ENCODE measurements around the gene ZRANB3.

DNA sequence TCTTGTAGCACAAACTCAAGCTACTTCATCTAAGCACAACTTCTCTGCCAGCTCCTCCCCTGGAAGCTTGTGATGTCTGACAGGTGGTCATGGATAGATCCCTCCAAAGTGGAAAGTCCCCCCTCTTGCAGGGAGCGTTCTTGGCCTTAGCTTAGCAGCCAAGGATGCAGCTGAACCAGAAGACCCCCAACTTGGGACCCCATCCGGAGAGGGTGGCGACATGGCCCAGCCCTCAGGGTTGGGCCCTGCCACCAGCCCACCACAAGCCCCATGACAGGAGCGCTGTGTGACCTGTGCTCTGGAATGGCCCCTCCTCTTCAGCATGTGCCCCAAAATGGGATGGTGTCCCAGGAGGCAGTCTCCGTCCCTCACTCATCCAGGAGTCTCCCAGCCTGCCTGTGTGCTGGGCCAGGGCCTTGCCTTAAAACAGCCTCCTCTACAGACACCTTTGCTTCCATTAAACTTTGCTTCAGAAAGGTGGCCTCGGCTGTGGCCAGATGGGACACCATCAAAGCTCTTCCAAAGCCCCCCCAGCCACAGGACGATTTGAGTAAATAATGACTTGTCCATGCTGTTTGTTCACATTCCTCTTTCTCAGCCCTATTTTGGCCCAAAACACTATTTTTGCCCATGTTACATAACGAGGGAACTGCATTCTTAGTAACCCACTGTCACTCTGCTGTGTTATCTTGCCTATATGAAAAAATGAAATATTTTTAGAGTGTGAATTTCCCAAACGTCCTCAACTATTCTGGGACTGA is 356.8 kb downstream of the ZRANB3 start:
- no peak for TF ChIP-seq EZH2 (IDR thresholded peaks at IDR 0.05; ENCODE audit: low read length)
- TF ChIP-seq, protein P1, sequence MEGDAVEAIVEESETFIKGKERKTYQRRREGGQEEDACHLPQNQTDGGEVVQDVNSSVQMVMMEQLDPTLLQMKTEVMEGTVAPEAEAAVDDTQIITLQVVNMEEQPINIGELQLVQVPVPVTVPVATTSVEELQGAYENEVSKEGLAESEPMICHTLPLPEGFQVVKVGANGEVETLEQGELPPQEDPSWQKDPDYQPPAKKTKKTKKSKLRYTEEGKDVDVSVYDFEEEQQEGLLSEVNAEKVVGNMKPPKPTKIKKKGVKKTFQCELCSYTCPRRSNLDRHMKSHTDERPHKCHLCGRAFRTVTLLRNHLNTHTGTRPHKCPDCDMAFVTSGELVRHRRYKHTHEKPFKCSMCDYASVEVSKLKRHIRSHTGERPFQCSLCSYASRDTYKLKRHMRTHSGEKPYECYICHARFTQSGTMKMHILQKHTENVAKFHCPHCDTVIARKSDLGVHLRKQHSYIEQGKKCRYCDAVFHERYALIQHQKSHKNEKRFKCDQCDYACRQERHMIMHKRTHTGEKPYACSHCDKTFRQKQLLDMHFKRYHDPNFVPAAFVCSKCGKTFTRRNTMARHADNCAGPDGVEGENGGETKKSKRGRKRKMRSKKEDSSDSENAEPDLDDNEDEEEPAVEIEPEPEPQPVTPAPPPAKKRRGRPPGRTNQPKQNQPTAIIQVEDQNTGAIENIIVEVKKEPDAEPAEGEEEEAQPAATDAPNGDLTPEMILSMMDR (optimal IDR thresholded peaks at IDR 0.05 in 1 of 3, IDR thresholded peaks at IDR 0.05 in 1 of 3, conservative IDR thresholded peaks at IDR 0.05 in 1 of 3; ENCODE audit: extremely low read depth in 1 of 3, insufficient read depth in 2 of 3, low read length in 3 of 3), result no peak
